HG02623 (cell line): ENCODE measurements around the gene SOX11.

Source experiments
- ATAC-seq: cut with Tn5 transposase; IDR thresholded peaks from one replicate; pipeline ENCODE4 v1.9.1; 2021; ENCODE audit warnings: moderate library complexity; ENCODE audit not compliant: unreplicated experiment

SOX11 gene

GRCh38 chr2:5722236-5722635 is 30.1 kb downstream of the SOX11 start:
- no peak for ATAC-seq

GRCh38 chr2:5723791-5724735 is 31.9 kb downstream of the SOX11 start:
- ATAC-seq, result no peak

GRCh38 chr2:5725072-5725471 is 32.9 kb downstream of the SOX11 start:
- no peak for ATAC-seq

DNA sequence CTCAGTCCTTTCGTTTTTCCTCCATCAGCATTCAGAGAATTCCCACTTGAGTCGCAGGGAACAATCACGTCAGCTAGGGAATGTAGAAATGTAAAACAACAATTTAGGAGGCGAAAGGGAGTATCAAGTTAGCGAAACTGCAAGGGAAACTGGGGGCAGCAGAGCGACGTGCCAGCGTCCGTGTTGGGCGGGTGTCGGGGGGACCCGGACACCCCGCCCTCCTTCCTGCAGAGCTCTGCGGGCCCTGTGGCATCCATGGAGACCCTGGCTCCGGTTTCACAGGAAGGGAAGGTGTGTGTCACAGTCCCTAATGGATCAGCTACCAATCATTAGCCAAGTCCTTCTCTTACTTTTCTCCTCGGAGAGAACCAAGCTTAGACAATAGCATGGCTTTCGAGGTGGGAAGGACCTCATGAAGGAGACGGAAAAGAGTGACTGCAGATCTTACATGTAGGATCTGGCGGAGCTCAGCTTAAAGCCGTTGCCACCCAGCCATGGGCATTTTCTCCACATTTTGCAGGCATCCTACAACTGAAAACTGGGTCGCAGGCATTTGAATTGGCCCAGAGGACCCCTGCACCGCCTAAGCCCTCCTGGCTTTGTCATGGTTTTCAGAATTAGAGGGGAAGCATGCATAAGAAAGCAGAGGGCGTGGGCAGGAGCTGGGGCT is 33.7 kb downstream of the SOX11 start:
- no peak for ATAC-seq

GRCh38 chr2:5727235-5727634 is 35.1 kb downstream of the SOX11 start:
- no peak for ATAC-seq

- no peak for ATAC-seq
Observed at GRCh38 chr2:5729416-5729815, 37.2 kb downstream of the SOX11 start.

DNA sequence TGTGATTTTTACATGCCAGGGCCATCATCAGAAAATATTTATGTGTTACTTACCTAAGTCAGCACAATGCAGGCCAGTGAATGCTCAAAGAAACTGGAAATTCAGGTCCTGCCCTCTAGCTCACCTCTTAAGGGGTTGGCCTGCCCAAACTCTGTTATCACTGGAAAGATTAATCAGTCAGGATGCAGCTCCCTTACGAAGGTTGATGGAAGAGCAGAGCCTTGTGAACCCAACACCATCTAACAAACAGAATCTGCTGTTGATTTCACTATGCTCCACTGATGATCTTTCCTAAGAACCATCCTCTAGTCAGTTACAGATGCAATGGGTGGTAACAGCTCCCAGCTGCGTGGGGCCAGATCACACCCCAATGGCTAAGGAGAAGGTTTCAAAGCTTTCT is 38.2 kb downstream of the SOX11 start:
- ATAC-seq, result no peak

- ATAC-seq, result no peak
Observed at GRCh38 chr2:5734859-5735520, 42.8 kb downstream of the SOX11 start.

DNA sequence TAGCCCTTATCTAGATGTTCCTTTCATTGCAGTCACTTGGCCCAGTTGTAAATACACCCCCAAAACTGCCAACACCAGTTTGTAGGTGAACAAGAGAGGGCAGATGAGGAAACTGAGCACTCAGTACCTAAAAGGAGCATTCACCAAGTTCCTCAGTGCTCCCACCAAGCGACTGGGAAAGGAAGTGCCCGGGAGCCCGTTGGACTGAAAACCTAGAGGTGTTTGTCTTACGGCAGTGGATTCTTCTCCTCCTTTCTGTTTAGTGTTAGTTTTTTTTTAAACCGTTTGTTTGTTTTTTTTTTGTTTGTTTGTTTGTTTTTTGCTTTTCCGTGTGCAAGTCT is 43.3 kb downstream of the SOX11 start:
- ATAC-seq, result no peak

DNA sequence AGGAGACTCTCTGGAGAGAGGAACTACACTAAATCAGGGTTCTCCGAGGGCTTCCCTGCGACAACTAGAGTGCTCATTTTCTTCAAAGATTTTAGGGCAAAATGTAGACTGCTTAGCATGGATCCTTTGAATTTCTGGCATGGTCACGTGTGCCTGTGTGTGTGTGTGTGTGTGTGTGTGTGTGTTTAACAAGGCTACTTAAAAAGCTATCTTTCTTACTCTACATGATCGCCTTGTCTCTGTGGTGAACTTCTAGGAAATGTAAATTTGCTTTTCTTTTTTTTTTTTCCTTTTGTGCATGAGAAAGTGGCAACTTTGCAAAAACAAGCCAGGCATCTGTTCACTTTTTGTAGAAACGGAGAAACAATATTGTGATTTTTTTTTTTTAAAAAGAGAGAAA is 43.9 kb downstream of the SOX11 start:
- ATAC-seq, result no peak

DNA sequence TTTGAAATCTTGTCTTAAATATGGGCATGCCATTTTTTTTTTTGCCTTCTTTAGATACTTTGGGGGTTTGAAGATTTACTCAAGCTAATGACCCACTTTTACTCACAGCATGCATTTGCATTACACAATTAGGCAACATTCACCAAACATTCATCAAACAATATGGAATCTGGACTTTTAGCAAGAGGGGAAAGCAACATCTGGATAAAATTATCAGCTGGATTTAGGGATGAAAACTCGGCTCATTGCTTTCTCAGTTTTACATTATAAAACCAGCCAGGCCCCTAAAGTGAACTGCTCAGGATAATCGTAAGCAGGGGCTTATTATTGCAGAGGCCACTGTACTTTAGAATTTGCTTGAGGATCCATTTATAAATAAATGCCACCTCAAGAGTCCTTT is 44.7 kb downstream of the SOX11 start:
- ATAC-seq, result no peak

GRCh38 chr2:5740053-5740452 is 47.9 kb downstream of the SOX11 start:
- no peak for ATAC-seq

DNA sequence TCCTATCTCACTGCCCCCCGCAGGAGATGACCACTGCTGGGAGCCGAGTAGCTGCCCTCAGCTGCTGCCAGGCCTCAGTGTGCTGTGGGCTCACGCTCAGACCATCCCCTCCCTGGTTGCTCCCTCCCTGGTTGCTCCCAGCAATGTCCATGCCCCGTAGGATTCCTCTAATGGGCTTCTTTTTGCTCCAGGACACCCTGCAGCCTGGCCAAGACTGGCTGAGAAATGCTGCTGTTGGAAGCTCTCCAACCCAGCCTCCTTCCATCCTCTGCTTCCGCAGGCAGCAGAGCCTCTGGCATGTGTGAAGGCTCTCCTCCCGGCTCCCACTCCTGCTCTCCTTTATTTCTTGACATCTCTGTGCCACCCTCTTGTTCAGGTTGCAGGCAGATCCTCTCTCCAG is 48.6 kb downstream of the SOX11 start:
- no peak for ATAC-seq

DNA sequence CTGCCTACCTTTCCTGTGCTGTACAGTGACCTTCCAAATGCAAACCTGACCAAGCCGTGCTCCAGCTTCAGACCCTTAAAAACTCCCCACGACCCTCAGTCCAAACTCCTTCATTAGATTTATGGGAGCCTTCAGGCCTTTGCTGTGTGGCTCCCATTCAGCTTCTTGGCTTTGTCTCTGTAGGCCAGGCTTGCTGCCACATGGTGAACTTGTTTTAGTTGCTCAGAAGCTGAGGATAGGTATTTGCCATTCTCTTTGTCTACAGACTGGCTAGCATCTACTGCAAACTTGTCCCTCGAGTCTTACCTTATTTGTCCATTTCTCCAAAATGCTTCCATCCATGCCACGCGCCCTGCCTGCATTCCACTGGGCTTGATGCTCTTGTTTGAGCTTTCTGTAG is 49.1 kb downstream of the SOX11 start:
- ATAC-seq, result no peak

DNA sequence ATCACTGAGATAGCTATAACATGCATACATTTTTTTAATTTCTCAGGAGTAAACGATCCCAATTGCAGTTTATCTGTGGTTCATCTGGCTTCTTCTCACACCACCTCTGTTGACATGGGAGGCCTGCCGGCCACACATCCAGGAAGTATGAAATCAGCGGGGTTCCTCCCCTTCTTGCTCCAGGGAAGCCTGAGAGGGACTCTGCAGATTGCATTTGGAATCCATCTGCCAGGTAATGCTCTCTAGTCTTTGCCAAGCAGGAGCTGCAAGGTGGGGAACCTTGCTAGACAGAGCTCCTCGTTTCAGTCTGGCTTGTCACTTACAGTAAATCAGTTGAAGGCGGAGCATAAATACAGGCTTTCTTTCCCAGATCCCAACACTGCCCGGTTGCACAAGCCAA is 49.9 kb downstream of the SOX11 start:
- ATAC-seq, result no peak

GRCh38 chr2:5748391-5748790 is 56.2 kb downstream of the SOX11 start:
- no peak for ATAC-seq

- no peak for ATAC-seq
Observed at GRCh38 chr2:5748946-5749345, 56.8 kb downstream of the SOX11 start.

DNA sequence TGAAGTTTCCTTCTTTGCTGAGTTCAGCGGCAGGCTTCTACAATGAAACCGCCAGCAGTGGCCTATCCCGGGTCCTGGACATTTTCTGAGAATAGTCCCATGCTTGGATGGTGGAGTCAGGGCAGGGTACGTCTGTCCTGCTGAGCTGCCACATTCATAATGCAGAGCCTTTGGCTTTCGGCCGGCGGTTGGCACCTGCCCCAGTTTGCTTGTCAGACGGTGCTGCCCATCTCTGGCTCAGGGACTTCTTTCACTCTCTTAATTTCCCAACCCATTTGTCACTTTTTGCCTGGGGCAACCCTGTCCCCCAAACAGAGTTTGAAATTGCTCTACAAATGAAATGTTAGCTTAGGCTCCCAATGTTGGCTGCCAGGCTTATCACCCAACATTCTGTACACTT is 57.2 kb downstream of the SOX11 start:
- no peak for ATAC-seq
